Measurements from ENCODE around the gene FBXO48.

DNA sequence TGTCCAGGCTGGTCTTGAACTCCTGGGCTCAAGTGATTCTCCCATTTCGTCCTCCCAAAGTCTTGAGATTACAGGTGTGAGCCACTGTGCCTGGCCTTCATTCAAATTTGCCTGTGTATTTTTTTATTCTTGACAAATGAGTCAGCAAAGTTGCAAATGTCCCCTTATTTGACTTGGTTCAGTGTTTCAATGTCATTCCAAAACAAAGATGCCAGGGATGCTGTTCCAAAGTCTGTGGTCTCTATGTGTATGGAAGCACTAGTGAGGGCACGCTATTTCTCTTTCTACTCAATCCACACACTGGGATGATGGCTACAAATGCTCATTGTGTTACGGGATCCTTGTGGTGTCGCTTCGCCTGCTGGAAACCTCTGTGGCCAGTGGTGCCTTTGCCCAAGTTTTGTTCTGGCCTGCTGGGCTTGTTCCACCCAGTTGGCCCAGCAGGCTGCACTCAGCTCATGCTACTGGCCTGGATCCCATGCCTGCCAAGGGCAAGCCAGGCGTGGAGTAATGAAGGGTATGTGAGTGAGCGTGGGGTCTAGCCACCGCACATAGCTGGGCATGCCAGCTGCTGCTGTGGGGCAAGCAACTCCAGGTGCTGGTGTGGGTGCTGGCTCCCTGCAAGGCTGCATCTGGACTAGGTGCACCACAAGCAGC, 35.6 kb downstream of the FBXO48 start:
- TF ChIP-seq EZH2 (IDR thresholded peaks at IDR 0.05; ENCODE audit: borderline replicate concordance, low read length), result no peak
- TF ChIP-seq, protein P1, sequence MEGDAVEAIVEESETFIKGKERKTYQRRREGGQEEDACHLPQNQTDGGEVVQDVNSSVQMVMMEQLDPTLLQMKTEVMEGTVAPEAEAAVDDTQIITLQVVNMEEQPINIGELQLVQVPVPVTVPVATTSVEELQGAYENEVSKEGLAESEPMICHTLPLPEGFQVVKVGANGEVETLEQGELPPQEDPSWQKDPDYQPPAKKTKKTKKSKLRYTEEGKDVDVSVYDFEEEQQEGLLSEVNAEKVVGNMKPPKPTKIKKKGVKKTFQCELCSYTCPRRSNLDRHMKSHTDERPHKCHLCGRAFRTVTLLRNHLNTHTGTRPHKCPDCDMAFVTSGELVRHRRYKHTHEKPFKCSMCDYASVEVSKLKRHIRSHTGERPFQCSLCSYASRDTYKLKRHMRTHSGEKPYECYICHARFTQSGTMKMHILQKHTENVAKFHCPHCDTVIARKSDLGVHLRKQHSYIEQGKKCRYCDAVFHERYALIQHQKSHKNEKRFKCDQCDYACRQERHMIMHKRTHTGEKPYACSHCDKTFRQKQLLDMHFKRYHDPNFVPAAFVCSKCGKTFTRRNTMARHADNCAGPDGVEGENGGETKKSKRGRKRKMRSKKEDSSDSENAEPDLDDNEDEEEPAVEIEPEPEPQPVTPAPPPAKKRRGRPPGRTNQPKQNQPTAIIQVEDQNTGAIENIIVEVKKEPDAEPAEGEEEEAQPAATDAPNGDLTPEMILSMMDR (conservative IDR thresholded peaks at IDR 0.05 in 1 of 2, IDR thresholded peaks at IDR 0.05 in 1 of 2; ENCODE audit: extremely low read depth in 1 of 2, insufficient read depth in 1 of 2, low read depth in 1 of 2, low read length in 2 of 2), result no peak
